HUDEP-2 (cell line): ENCODE data around the gene PDE11A.

Experiments
- DNase-seq, 76 experiments: peaks; one replicate each; lab custom pipeline; 2025; ENCODE audit not compliant: unreplicated experiment in 76 of 76; lab: John Stamatoyannopoulos, UW

Gene PDE11A

DNA sequence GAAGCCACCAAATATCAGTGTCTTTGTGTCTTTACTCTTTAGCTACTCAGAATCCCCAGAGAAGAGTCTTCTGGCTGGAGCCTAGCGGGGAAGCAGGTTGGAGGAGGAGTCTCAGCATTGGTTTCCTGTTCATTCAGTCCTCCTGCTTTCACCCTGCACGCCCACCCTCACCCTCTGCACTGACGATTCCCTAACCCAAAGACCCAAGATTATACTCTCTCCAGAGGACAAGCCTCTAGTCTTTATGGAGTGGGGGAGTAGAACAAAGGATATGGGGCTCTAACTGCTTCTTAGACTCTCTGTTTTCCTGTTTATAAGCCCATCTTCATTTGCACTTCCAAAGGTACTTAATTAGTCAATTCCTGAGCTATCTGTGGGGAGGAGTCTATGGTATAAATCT lies 341.2 kb downstream of the PDE11A start:
- no peak for DNase-seq

DNA sequence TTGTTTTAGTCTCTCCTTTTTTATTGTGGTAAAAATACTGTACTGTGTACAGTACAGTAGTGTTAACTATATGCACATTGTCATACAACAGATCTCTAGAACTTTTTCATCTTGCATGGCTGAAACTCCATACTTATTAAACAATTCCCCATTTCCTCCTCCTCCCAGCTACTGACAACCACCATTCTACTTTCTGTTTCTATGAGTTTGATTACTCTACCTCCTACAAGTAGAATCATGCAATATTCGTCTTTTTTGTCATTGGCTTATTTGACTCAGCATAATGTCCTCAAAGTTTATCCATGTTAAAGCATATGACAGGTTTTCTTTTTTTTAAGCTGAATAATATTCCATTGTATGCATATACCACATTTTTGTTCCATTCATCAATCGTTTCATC lies 341.8 kb downstream of the PDE11A start:
- no peak for DNase-seq

GRCh38 chr2:177730363-177730762 lies 342.2 kb downstream of the PDE11A start:
- no peak for DNase-seq

DNA sequence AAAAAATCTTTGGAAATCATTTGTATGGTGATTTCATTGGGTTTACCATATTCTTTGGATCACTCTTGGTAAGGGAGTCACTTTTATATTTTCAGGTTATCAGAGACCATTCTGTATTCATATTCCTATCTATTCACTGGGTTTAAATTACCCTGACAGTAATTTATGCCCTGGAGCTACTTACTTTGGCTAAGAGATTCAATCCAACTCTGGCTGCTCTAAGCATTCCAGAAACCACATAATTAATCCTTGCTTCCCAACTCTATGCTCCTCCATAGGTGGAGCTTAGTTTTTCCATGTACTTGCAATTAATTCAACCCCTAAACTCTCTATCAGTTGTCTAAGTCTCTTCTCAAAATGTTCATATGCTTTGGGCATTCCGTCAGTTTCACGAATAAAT lies 343.7 kb downstream of the PDE11A start:
- DNase-seq = no peak

DNA sequence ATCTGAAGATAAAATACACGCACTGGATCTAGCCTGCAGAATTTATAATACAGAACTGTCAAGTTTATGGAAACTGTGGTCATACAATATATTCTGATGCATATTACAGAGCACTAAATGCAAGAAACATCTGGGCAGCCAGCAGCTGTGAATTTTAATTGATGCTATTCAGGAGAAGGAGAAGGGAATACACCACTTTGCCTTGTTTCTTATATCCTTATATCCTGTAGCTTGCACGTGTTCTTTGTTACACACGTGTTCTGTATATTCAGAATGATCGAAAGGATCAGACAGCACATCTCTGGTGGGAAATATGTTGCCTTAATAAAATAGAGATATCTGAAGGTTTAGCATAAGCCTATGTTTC lies 344.2 kb downstream of the PDE11A start:
- DNase-seq = no peak

DNA sequence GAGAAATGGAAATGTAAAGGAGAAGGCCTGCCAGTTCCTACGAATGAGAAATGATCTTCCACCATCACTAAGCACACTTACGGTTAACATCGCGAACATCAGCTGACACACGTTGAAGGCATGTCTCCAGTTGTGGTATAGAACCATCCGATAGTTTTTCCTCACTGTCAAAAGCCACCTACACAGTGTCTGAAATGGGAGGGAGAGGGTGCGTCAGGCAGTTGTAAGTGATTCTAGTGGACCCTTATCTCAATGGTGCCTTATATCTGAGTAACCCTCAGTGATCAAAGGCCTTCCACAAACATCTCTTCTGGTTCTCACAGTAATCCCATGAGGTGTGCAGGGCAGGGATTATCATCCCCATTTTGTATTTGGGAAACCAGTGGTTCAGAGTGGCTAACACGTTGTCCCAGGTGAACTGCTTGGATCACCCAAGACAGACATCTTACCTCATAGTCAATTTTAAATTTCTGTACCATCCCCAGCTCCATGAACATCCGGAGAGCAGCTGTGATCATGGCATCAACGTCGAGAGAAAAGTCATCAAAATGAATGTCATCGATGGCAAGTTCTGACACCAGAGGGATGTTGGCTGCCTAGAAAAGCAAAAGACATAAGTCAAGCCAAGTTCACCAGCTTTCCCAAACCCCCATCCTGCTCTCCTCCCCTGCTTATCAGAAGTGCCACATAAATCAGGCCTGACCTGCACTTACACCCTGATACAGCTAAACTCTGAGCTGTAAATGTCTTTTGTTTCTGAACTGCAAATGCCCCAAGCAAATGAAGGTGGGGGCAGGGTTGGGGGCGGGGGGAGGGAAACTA lies 344.8 kb downstream of the PDE11A start:
- DNase-seq = no peak

DNA sequence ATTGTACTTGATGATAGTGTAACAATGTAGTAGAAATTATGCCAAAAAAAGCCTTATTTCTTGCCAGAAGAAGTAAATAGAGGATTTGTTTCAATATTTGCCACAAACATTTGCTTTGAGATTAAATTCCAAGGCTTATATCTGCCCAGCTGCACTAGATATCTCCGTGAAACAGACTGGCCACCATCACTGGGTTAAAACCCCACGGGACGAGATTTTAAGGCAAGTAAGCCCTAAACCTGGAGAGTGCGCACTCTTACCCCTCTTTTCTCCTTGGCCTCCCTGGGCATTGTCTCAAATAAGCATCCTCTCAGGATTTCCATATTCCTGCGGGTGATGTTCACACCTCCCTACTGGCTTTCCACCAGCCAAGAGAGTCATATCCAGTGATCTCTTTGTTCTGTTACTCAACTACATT lies 345.6 kb downstream of the PDE11A start:
- no peak for DNase-seq

DNA sequence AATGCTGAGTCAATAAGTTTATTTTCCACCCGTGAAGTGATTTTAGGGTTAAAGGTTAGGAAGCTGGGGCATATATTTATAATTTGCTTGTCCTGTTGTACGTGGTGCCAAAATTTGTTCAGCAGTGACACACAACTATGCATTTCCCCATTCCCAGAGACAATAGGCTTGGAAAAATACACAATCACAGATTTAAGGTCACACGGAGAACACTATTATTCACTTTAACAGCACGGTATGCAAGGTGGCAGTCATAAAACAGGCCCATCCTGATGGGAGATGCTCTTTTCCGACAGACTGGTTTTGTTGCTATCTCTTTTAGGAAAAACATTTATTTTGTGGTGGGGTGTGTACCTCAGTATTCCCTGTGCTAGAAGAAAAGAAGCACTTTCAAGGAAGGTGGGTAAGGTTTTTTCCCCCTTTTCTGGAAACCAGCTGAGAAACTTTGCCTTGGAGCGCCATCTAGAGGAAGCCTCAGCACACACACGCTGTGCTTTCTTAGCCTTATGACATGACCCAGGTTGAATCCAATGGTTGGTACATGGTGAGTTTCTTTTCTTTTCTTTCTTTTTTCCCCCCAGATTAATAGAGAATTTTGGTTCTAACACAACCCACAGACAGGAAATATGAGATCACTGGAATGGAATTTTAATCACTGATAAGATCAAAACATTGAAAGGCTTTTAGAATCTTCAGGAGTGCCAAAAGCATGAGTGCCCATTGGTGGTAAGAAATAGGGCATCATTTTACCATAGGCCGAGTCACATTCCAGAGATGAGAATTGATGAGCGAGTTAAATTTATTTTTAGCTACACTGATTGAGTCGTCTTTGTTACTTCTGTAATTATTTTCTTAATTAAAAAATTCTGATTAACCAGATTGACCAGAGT lies 347.9 kb downstream of the PDE11A start:
- peak in 29 of 76 experiments; percentile 1 to 44 (median 11) for DNase-seq

GRCh38 chr2:177723235-177723634 lies 349.3 kb downstream of the PDE11A start:
- DNase-seq = no peak

DNA sequence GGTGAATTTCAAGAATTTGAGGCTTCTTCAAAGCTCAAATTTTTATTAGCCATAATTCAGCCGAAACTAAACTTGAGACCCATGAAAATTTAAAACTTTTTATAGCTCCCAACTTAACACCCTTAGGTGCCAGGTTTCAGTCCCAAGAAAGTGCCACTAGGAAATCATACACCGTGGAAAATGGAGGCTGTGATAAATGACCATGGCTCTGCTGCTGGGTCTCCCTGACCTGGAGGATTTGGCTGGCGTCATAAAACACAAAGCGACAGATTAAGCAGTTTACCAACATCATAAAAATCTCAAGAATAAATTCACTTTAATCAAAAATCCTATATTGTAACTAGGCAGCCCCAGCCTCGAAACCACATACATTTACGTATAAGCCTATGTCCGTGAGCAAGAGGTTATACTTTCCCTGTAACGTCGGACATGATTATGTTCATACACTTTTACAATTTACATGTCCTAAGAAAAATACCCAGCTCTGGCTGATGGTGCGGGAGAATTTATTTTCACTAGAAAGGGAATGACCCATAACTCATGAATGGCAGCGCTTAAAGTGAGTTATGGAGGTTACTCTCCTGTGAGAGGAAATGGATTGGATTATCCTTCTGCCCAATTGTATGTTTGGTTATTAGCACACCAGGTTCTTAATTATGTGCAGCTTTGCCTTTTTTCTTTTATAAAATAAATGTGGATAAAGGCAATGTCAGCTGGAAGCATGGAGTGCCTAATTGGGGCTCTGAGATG lies 350.6 kb downstream of the PDE11A start:
- DNase-seq = no peak

GRCh38 chr2:177721087-177721486 lies 351.5 kb downstream of the PDE11A start:
- DNase-seq = no peak

- no peak for DNase-seq
Observed at GRCh38 chr2:177717831-177718618, 354.6 kb downstream of the PDE11A start.

- no peak for DNase-seq
Observed at GRCh38 chr2:177716484-177716883, 356.1 kb downstream of the PDE11A start.

GRCh38 chr2:177715771-177716170 lies 356.8 kb downstream of the PDE11A start:
- no peak for DNase-seq

DNA sequence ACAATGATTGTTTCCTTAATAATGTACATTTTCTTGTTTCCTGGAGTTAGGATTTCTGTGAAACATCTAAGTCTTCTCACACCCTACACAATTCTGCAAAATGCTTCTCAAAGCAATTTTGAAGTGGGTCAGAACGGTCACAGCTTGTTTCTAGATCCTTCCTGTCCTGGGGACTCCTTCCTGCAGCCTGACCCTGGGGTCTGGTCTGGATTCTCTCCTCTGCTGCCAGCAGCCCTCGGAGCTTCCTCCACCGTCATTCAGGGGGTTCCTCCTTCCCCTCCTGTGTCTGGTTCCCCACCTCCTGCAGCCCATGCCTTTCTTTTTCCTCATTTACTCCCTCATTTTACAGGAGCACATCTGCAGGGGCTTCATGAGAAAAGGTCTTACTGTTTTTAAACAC lies 357.9 kb downstream of the PDE11A start:
- no peak for DNase-seq

DNA sequence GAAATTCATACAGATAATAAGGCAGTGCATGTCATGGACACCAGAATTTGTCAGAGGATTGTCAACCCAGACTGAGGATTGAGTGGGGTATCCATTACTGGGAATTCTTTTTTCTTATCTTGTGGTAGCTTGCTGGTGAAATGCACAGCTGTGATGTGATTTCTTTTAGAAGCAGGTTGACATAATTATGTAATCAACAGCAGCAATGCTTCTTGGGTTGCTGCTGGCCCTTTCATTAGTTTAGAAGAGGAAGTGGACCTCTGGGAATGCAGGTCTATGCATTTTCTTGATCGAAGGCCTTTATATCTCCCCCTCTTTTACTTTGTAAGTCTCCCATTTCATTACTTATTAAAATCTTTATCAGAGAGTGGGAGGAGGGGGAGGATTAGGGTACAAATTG lies 360.1 kb downstream of the PDE11A start:
- no peak for DNase-seq

GRCh38 chr2:177711483-177712265 lies 360.9 kb downstream of the PDE11A start:
- no peak for DNase-seq

GRCh38 chr2:177710889-177711288 lies 361.7 kb downstream of the PDE11A start:
- no peak for DNase-seq

- no peak for DNase-seq
Observed at GRCh38 chr2:177709986-177710401, 362.6 kb downstream of the PDE11A start.
